Omental fat pad (tissue), 4 donors: ENCODE data around the gene RRP12. TPM values are rescaled to one million over a fixed set of nuclear protein-coding genes. Genes with fewer than 3 reads are reported as not detected.

Experiments
- ATAC-seq: fragments of 150-250 bp; one replicate; pipeline ENCODE4 v1.9.1; 2016; ENCODE audit warnings: mild to moderate bottlenecking, moderate library complexity; ENCODE audit not compliant: low FRiP score
- DNase-seq: peaks from one replicate; pipeline ENCODE4 v3.0.0-alpha.2; 2019; ENCODE audit warnings: low spot score
- total RNA-seq, 4 donors: library from RNA; depleted of rRNA; stranded (reverse); fragments of >200 nt; gene quantifications; one replicate each; pipeline ENCODE4 v1.1.0, GENCODE V29; 2016
- TF ChIP-seq, protein P1 (sequence below), 3 donors: fragments of 450-650 bp; IDR thresholded peaks; one replicate each; pipeline ENCODE4 v1.5.1; 2016 to 2017; ENCODE audit warnings: antibody characterized with exemption in 3 of 3, mild to moderate bottlenecking in 3 of 3, moderate library complexity in 2 of 3

The RRP12 gene
- total RNA-seq, 4 donors from 2014 or later: 14.2 to 89.3 (median 18.7) TPM

DNA sequence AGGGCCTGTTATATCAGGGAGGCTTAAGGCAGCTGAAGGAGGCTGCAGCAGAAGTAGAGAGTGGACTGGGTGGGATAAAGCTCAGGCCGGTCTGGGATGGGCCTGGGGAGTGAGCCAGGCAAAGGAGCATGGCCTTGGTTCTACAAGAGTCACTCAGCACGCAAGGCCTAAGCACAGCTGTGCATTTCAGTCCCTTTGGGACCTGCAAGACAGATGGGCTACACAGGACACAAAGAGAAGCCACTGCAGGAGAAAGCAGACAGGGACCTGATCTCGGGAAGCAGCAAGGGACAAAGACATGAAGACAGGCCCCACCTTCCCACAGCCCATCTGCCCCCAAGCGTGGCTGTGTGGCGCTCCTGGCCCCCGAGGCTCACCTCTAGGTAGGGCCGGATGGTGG is 29.4 kb downstream of the RRP12 start:
- ATAC-seq (no peak), DNase-seq (no peak)
- TF ChIP-seq, protein P1, sequence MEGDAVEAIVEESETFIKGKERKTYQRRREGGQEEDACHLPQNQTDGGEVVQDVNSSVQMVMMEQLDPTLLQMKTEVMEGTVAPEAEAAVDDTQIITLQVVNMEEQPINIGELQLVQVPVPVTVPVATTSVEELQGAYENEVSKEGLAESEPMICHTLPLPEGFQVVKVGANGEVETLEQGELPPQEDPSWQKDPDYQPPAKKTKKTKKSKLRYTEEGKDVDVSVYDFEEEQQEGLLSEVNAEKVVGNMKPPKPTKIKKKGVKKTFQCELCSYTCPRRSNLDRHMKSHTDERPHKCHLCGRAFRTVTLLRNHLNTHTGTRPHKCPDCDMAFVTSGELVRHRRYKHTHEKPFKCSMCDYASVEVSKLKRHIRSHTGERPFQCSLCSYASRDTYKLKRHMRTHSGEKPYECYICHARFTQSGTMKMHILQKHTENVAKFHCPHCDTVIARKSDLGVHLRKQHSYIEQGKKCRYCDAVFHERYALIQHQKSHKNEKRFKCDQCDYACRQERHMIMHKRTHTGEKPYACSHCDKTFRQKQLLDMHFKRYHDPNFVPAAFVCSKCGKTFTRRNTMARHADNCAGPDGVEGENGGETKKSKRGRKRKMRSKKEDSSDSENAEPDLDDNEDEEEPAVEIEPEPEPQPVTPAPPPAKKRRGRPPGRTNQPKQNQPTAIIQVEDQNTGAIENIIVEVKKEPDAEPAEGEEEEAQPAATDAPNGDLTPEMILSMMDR (IDR thresholded peaks at IDR 0.05): no peak

GRCh38 chr10:97367126-97367649 is 34.0 kb downstream of the RRP12 start:
- DNase-seq (no peak), ATAC-seq (no peak)
- TF ChIP-seq, protein P1 (IDR thresholded peaks at IDR 0.05): no peak

- TF ChIP-seq, protein P1 (IDR thresholded peaks at IDR 0.05): no peak
- DNase-seq: no peak
- ATAC-seq: no peak
Measured at GRCh38 chr10:97366572-97366971, 34.6 kb downstream of the RRP12 start.

DNA sequence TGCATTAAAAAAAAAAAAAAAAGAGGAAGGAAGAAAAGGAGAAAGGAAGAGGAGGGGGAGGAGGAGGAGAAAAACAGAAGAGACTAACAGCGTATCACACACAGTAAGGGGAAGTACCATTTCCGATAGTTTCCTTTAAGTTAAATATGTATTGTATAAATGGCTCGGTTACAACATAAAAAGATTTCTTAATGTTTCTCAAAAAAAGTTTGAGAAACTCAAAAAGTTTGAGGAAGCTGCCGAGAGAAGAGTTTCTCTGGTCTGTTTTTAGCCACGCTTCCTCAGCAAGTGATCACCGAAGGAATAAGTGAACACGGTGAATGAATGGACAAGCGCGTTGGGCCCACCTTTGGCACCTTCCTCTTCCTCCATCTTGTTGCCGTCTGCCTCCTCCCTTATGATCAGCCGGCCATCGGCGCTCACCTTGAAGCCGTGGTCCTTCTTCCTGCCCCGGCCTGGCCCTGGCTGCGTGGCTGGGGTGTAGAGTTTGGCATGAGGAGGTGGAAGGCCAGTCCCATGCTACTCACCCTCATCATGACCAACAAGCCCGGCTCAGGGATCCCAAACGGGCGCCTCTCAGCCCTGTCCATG is 35.3 kb downstream of the RRP12 start:
- TF ChIP-seq, protein P1 (IDR thresholded peaks at IDR 0.05): no peak

GRCh38 chr10:97363071-97363470 is 38.1 kb downstream of the RRP12 start:
- TF ChIP-seq, protein P1 (IDR thresholded peaks at IDR 0.05): no peak
- ATAC-seq (no peak), DNase-seq (no peak)

More for the DNA sequence above, 35.3 kb downstream of the RRP12 start:
- ATAC-seq (no peak), DNase-seq (no peak)

GRCh38 chr10:97362310-97363033 is 38.7 kb downstream of the RRP12 start:
- ATAC-seq: no peak
- TF ChIP-seq, protein P1 (IDR thresholded peaks at IDR 0.05): no peak
- DNase-seq: no peak

DNA sequence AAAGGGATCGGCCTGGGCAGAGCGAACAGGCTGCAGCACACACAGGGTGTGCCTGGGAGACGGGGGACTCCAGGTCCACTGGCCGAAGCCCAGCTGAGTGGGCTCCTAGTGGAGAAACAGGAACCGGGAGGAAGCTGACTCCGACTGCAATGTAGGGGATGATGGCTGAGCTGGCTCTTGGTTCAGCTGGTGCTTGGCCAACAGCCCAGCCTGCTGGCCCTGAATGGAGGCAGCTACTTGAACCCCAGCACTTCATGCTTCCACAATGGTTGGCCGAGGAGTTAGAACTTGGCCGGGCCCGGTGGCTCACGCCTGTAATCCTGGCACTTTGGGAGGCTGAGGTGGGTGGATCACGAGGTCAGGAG is 39.6 kb downstream of the RRP12 start:
- TF ChIP-seq, protein P1 (IDR thresholded peaks at IDR 0.05): no peak
- DNase-seq (no peak), ATAC-seq (no peak)
